Measurements from ENCODE around the gene MDN1. TPM values are rescaled to one million over a fixed set of nuclear protein-coding genes. Genes with fewer than 3 reads are reported as not detected.
A peak's percentile ranks its signal among the peaks of the same experiment; 100 is the strongest.

The MDN1 gene
- total and polyA plus RNA-seq, 2 of the 8 experiments (the other 6 are each of a cell fraction or from before 2014, with no cell fraction given): 53.5 to 179 TPM

- H3K4me3 ChIP-seq (ENCODE audit: extremely low read depth in 1 of 4, insufficient read depth in 2 of 4, low read depth in 3 of 4, low read length in 4 of 4): peak within 1 kb of the TSS; percentile 85 to 90 (median 88)
- no peak within 1 kb of the TSS for H3K4ac ChIP-seq (replicated peaks; ENCODE audit: insufficient read length, low read depth, low read length)
- H3K4me1 ChIP-seq (replicated peaks in 1 of 4; ENCODE audit: control insufficient read depth in 3 of 4, insufficient read depth in 4 of 4, low read length in 3 of 4): peaks cover 0 to 7% (median 3%) of the 10 kb centered on the region in 4 experiments; a peak in 5 of 7 replicates
- peak within 1 kb of the TSS; percentile 86 for H4K91ac ChIP-seq (replicated peaks; ENCODE audit: insufficient read length, low read length)
- no peaks in the 10 kb centered on the region for H4K20me1 ChIP-seq (replicated peaks in 1 of 2; ENCODE audit: control insufficient read depth in 1 of 2, insufficient read depth in 2 of 2, low read length in 2 of 2)
- H3K4me2 ChIP-seq (ENCODE audit: insufficient read depth in 1 of 2, low read depth in 2 of 2, low read length in 2 of 2): peak within 1 kb of the TSS; percentile 92 to 96
- H3K18ac ChIP-seq (ENCODE audit: extremely low read depth, low read length): peak within 1 kb of the TSS; percentile 97; the same call in 1 of the 2 replicates
- peak within 1 kb of the TSS; percentile 79 for H4K5ac ChIP-seq (ENCODE audit: insufficient read length, low read depth, low read length)
- no peak within 1 kb of the TSS for H3K14ac ChIP-seq (ENCODE audit: insufficient read length)
- H4K8ac ChIP-seq (ENCODE audit: extremely low read depth, insufficient read depth, low read length): peak within 1 kb of the TSS; percentile 98; the same call in 1 of the 2 replicates
- peak within 1 kb of the TSS; percentile 81 for H2AFZ ChIP-seq (ENCODE audit: low read length)
- H3K79me1 ChIP-seq (ENCODE audit: low read depth, low read length): no peaks in the 10 kb centered on the region; the same call in 1 of the 2 replicates
- ChIA-PET POLR2A (ENCODE audit: partially characterized antibody) (interaction anchor here (0.6 to 7.8 kb wide), 16 partner anchors 9 to 295 kb away, joined by 3 to 107 read pairs (median 6); partner anchors contain the start of gene MDN1), CTCF (ENCODE audit: partially characterized antibody) (interaction anchor here (0.7 to 1.4 kb wide), 4 partner anchors 10 to 457 kb away, joined by 3 to 14 read pairs (median 3); partner anchors contain the start of gene MDN1)
- H3K23me2 ChIP-seq (ENCODE audit: low read depth, low read length): peaks cover 9% of the 10 kb centered on the region
- FAIRE-seq (peak; percentile 98), DNase-seq (ENCODE audit: low read depth in 1 of 2, low spot score in 2 of 2) (peak; percentile 92 to 98)
- H3K56ac ChIP-seq (replicated peaks; ENCODE audit: insufficient read length, low read depth, low read length): peak within 1 kb of the TSS; percentile 32
- no peaks in the 10 kb centered on the region for H3K27me3 ChIP-seq (replicated peaks in 1 of 4; ENCODE audit: control insufficient read depth in 3 of 4, extremely low read depth in 1 of 4, insufficient read depth in 3 of 4, low read length in 3 of 4)
- H2BK12ac ChIP-seq (ENCODE audit: low read depth, low read length): 0 out of 2 replicates have a peak within 1 kb of the TSS, but pooled peaks have one; percentile 80
- 1% methylated on average over 41 of the region's 41 CpGs; no CpG with 5 or more reads in 1 of the 2 experiments for WGBS, 2 experiments (ENCODE audit: extremely low coverage in 1 of 2, insufficient coverage in 1 of 2, insufficient read length in 1 of 2, insufficient replicate concordance in 2 of 2, low coverage in 1 of 2, low lambda C conversion rate in 2 of 2, missing lambda C conversion rate in 1 of 2)
- H2AK5ac ChIP-seq (ENCODE audit: low read depth, low read length): no peak within 1 kb of the TSS
- no peak within 1 kb of the TSS for H3K23ac ChIP-seq (ENCODE audit: insufficient read length)
- H3K36me3 ChIP-seq (ENCODE audit: control insufficient read depth in 2 of 4, insufficient read depth in 4 of 4, low read length in 3 of 4): peaks cover 4 to 22% (median 9%) of the 10 kb centered on the region in 4 experiments; a peak in 5 of 8 replicates
- H3K79me2 ChIP-seq (ENCODE audit: control insufficient read depth in 1 of 2, insufficient read depth in 2 of 2, low read length in 2 of 2): peaks cover 0 to 34% of the 10 kb centered on the region in 2 experiments; a peak in 2 of 4 replicates
- no peak within 1 kb of the TSS for H2BK120ac ChIP-seq (replicated peaks; ENCODE audit: low read depth, low read length)
- no peak within 1 kb of the TSS for H2BK15ac ChIP-seq (ENCODE audit: low read length)
- no peak within 1 kb of the TSS for H2BK20ac ChIP-seq (ENCODE audit: low read length)
- peak within 1 kb of the TSS; percentile 98 to 99 (median 99) for H3K9ac ChIP-seq (replicated peaks in 1 of 4; ENCODE audit: extremely low read depth in 1 of 4, low read depth in 3 of 4, low read length in 3 of 4)
- no peaks in the 10 kb centered on the region for H3K9me3 ChIP-seq (ENCODE audit: insufficient read depth in 2 of 2, low read depth in 1 of 2, low read length in 1 of 2)
- H3K27ac ChIP-seq (ENCODE audit: low read depth, low read length): peak within 1 kb of the TSS; percentile 96
- peak within 1 kb of the TSS; percentile 97 for H2BK5ac ChIP-seq (ENCODE audit: low read depth, low read length)
- TF ChIP-seq SUZ12 (IDR thresholded peaks at IDR 0.05; ENCODE audit: low read length) (no peak), GTF2F1 (IDR thresholded peaks at IDR 0.05; ENCODE audit: borderline replicate concordance, low read depth, low read length) (peak; percentile 64; the same call in 1 of the 2 replicates), NANOG (IDR thresholded peaks at IDR 0.05; ENCODE audit: insufficient read depth, low read depth, low read length, poor library complexity, severe bottlenecking) (no peak), JUN (IDR thresholded peaks at IDR 0.05; ENCODE audit: low read depth, low read length) (no peak), YY1 (IDR thresholded peaks at IDR 0.05; ENCODE audit: low read depth, low read length) (no peak), CBX8 (IDR thresholded peaks at IDR 0.05; ENCODE audit: borderline replicate concordance, low read depth, low read length) (no peak), TCF12 (IDR thresholded peaks at IDR 0.05; ENCODE audit: low read depth, low read length) (no peak), SP2 (IDR thresholded peaks at IDR 0.05; ENCODE audit: low read length) (peak; percentile 50; the same call in 1 of the 2 replicates), KDM4A (IDR thresholded peaks at IDR 0.05; ENCODE audit: low read depth, low read length, severe bottlenecking) (peak; percentile 45), E2F6 (IDR thresholded peaks at IDR 0.05) (peak; percentile 86), CHD2 (IDR thresholded peaks at IDR 0.05; ENCODE audit: low read length) (no peak)
Observed at GRCh38 chr6:89829472-89830169, 10.0 kb upstream of the MDN1 start, which contains the start of gene CASP8AP2. Gene CASP8AP2, plus strand, starts transcription at chr6:89829880.
